Measurements from ENCODE around the gene COX8A. TPM values are rescaled to one million over a fixed set of nuclear protein-coding genes. Genes with fewer than 3 reads are reported as not detected.

The COX8A gene
- total RNA-seq, 4 donors from 2014 or later, result 317 to 650 (median 402) TPM

GRCh38 chr11:64013141-64013896, 38.9 kb downstream of the COX8A start:
- H3K4me1 ChIP-seq, result peaks cover 0 to 4% (median under 1%) of the 10 kb centered on the region in 3 donors
- no peaks in the 10 kb centered on the region for H3K27me3 ChIP-seq
- H3K27ac ChIP-seq, result no peak overlapping the region
- H3K36me3 ChIP-seq, result no peaks in the 10 kb centered on the region
- no peaks in the 10 kb centered on the region for H3K9me3 ChIP-seq
- no peak overlapping the region for H3K4me3 ChIP-seq
- 93% methylated on average over 3 to 14 of the region's 16 CpGs for WGBS, 2 donors (ENCODE audit: low coverage in 1 of 2)
- no peak for ATAC-seq
- TF ChIP-seq POLR2AphosphoS5 (IDR thresholded peaks at IDR 0.05) (no peak), POLR2A (IDR thresholded peaks at IDR 0.05) (no peak), EP300 (IDR thresholded peaks at IDR 0.05) (no peak), CTCF (IDR thresholded peaks at IDR 0.05) (no peak)

- no peaks in the 10 kb centered on the region for H3K36me3 ChIP-seq
- H3K9me3 ChIP-seq, result no peaks in the 10 kb centered on the region
- no peak overlapping the region for H3K27ac ChIP-seq
- H3K27me3 ChIP-seq, result no peaks in the 10 kb centered on the region
- no peak for TF ChIP-seq POLR2AphosphoS5 (IDR thresholded peaks at IDR 0.05)
- no peak for TF ChIP-seq POLR2A (IDR thresholded peaks at IDR 0.05)
- TF ChIP-seq EP300 (IDR thresholded peaks at IDR 0.05), result no peak
- TF ChIP-seq CTCF (IDR thresholded peaks at IDR 0.05), result no peak
- no peaks in the 10 kb centered on the region for H3K4me1 ChIP-seq
- no peak for ATAC-seq
- H3K4me3 ChIP-seq, result no peak overlapping the region
- 89% methylated on average over 3 of the region's 11 CpGs; no CpG with 5 or more reads in 1 of the 2 donors for WGBS, 2 donors (ENCODE audit: low coverage in 1 of 2)
These were observed 39.9 kb downstream of the COX8A start for GRCh38 chr11:64014356-64014755.

- Histone ChIP-seq H3K36me3 (no peaks in the 10 kb centered on the region), H3K4me3 (no peak overlapping the region), H3K9me3 (no peaks in the 10 kb centered on the region), H3K4me1 (no peaks in the 10 kb centered on the region), H3K27me3 (no peaks in the 10 kb centered on the region), H3K27ac (no peak overlapping the region)
- no peak for TF ChIP-seq CTCF (IDR thresholded peaks at IDR 0.05)
- no peak for TF ChIP-seq POLR2A (IDR thresholded peaks at IDR 0.05)
- TF ChIP-seq POLR2AphosphoS5 (IDR thresholded peaks at IDR 0.05), result no peak
- no peak for TF ChIP-seq EP300 (IDR thresholded peaks at IDR 0.05)
- WGBS, 2 donors (ENCODE audit: low coverage in 1 of 2), result 82% methylated on average over 4 of the region's 20 CpGs; no CpG with 5 or more reads in 1 of the 2 donors
- ATAC-seq, result no peak
These were observed 41.1 kb downstream of the COX8A start for GRCh38 chr11:64015510-64015909.

- Histone ChIP-seq H3K4me3 (no peak overlapping the region), H3K9me3 (no peaks in the 10 kb centered on the region), H3K36me3 (no peaks in the 10 kb centered on the region), H3K4me1 (no peaks in the 10 kb centered on the region), H3K27me3 (no peaks in the 10 kb centered on the region), H3K27ac (no peak overlapping the region)
- ATAC-seq, result no peak
- TF ChIP-seq EP300 (IDR thresholded peaks at IDR 0.05) (no peak), POLR2A (IDR thresholded peaks at IDR 0.05) (no peak), CTCF (IDR thresholded peaks at IDR 0.05) (no peak), POLR2AphosphoS5 (IDR thresholded peaks at IDR 0.05) (no peak)
- WGBS, 2 donors (ENCODE audit: low coverage in 1 of 2), result 51 to 100% methylated on average over 1 to 4 of the region's 35 CpGs
These were observed 41.8 kb downstream of the COX8A start for GRCh38 chr11:64015935-64016845.

Data from gastroesophageal sphincter (tissue), 4 donors.